Tibial artery (tissue), 4 donors: Measurements from ENCODE around the gene BTRC.

ENCODE experiments used
- DNase-seq, 2 donors: peaks; one replicate each; pipeline ENCODE4 v3.0.0-alpha.2; 2019
- H3K27ac ChIP-seq, 2 donors: fragments of 200-600 bp; sonication (generic) in 1 of 2; 1 replicate in 1 of 2; 2 replicates in 1 of 2; pipeline ENCODE4 v1.5.1; 2018 to 2019; ENCODE audit warnings: mild to moderate bottlenecking in 1 of 2
- H3K27me3 ChIP-seq, 2 donors: fragments of 200-600 bp; sonication (generic) in 1 of 2; one replicate each; pipeline versions ENCODE4 v1.5.1 to v1.6.0; 2016 to 2019
- H3K36me3 ChIP-seq, 3 donors: fragments of 200-600 bp; sonication (generic) in 2 of 3; one replicate each; pipeline ENCODE4 v1.5.1; 2016 to 2019; ENCODE audit warnings: mild to moderate bottlenecking in 2 of 3
- H3K4me1 ChIP-seq, 4 donors: fragments of 200-600 bp; sonication (generic) in 2 of 4; 1 replicate in 3 of 4; 2 replicates in 1 of 4; pipeline ENCODE4 v1.5.1; 2016 to 2019
- H3K4me3 ChIP-seq, 2 donors: fragments of 200-600 bp; sonication (generic) in 1 of 2; 1 replicate in 1 of 2; 2 replicates in 1 of 2; pipeline ENCODE4 v1.5.1; 2018 to 2019; ENCODE audit warnings: mild to moderate bottlenecking in 2 of 2
- H3K9me3 ChIP-seq, 3 donors: fragments of 200-600 bp; sonication (generic) in 1 of 3; one replicate each; pipeline ENCODE4 v1.5.1; 2016 to 2019
- CTCF ChIP-seq, 2 experiments: fragments of 200-600 bp in 1 of 2; fragments of 450-650 bp in 1 of 2; IDR thresholded peaks; one replicate each; pipeline ENCODE4 v1.5.1; 2017 to 2019; ENCODE audit warnings: antibody characterized with exemption in 2 of 2, mild to moderate bottlenecking in 1 of 2, moderate library complexity in 1 of 2
- intact Hi-C: fragments of 100-400 bp; cut with DNase I; formaldehyde crosslinking; loops from one replicate; pipeline ENCODE4 v1.15.0; 2023; ENCODE audit warnings: low total_unique reads

BTRC gene

DNA sequence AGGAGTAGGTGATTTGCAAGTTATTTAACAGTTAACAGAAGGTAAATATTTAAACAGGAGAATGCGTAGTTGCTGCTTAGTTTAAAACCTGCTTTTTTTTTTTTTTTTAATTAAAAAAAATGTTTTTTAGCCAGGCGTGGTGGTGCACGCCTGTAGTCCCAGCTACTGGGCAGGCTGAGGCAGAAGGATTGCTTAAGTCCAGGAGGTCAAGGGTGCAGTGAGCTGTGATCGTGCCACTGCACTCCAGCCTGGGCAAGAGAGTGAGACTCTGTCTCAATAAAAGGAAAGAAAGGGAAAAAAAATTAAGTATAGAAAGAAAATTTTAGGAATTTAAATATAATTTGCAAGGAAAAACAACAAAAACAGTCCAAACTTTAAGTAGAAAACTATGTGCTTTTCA is 71.6 kb downstream of the BTRC start:
- DNase-seq, result no peak
- intact Hi-C loops, result no loop called here
- Histone ChIP-seq H3K9me3 (no peaks in the 10 kb centered on the region), H3K27ac (no peak overlapping the region), H3K36me3 (no peaks in the 10 kb centered on the region), H3K27me3 (no peaks in the 10 kb centered on the region), H3K4me1 (no peaks in the 10 kb centered on the region), H3K4me3 (no peak overlapping the region)
- TF ChIP-seq CTCF (IDR thresholded peaks at IDR 0.05), result no peak

DNA sequence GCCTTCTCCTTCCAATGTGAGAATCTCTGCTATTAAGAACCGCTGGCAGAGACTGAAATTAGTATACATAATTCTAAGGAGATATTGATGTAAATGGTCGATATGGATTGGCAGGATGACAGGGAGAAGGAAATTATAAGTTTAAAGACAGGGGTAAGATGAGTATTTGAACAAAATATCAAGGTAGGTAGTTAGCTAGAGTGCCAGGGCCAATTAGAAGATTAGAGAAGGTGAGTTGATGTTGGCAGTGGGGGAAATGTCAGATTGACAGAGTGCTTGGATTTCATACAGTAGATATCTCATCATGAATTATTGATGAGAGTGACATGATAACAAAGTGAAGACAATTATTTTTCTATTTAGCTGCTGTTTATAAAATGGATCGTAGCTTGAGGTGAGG is 74.1 kb downstream of the BTRC start:
- DNase-seq, result no peak
- H3K4me3 ChIP-seq, result no peak overlapping the region
- H3K27me3 ChIP-seq, result no peaks in the 10 kb centered on the region
- no peaks in the 10 kb centered on the region for H3K4me1 ChIP-seq
- intact Hi-C loops, result no loop called here
- H3K27ac ChIP-seq, result no peak overlapping the region
- TF ChIP-seq CTCF (IDR thresholded peaks at IDR 0.05), result no peak
- no peaks in the 10 kb centered on the region for H3K9me3 ChIP-seq
- H3K36me3 ChIP-seq, result no peaks in the 10 kb centered on the region

DNA sequence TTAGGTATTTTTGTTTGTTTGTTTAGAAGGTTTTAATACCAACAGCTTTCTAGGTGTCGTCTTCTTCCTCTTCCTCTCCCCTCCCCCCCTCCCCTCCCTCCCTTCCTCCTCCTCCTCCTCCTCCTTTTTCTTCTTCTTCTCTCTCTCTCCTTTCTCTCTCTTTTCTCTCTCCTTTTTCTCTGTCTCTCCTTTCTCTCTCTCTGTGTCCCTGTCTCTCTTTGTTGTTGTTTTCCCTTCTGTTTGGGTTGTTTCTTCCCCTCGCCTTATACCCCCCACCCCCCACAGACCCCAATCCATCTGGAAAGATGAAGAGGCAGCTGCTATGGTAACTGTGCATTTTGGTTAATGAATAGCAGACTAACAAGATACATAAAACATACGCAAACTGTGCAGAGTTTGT is 75.5 kb downstream of the BTRC start:
- no peak overlapping the region for H3K27ac ChIP-seq
- no peak for TF ChIP-seq CTCF (IDR thresholded peaks at IDR 0.05)
- H3K27me3 ChIP-seq, result no peaks in the 10 kb centered on the region
- no peaks in the 10 kb centered on the region for H3K4me1 ChIP-seq
- H3K9me3 ChIP-seq, result no peaks in the 10 kb centered on the region
- intact Hi-C loops, result no loop called here
- DNase-seq, result no peak
- H3K36me3 ChIP-seq, result no peaks in the 10 kb centered on the region
- H3K4me3 ChIP-seq, result no peak overlapping the region

GRCh38 chr10:101436302-101436701 is 82.3 kb downstream of the BTRC start:
- H3K4me3 ChIP-seq, result no peak overlapping the region
- intact Hi-C loops, result no loop called here
- no peaks in the 10 kb centered on the region for H3K27me3 ChIP-seq
- no peak overlapping the region for H3K27ac ChIP-seq
- DNase-seq, result no peak
- no peak for TF ChIP-seq CTCF (IDR thresholded peaks at IDR 0.05)
- no peaks in the 10 kb centered on the region for H3K36me3 ChIP-seq
- no peaks in the 10 kb centered on the region for H3K9me3 ChIP-seq
- H3K4me1 ChIP-seq, result no peaks in the 10 kb centered on the region

GRCh38 chr10:101438881-101439391 is 85.0 kb downstream of the BTRC start:
- Histone ChIP-seq H3K27ac (no peak overlapping the region), H3K4me1 (no peaks in the 10 kb centered on the region), H3K36me3 (no peaks in the 10 kb centered on the region), H3K4me3 (no peak overlapping the region), H3K27me3 (no peaks in the 10 kb centered on the region), H3K9me3 (no peaks in the 10 kb centered on the region)
- no peak for DNase-seq
- no peak for TF ChIP-seq CTCF (IDR thresholded peaks at IDR 0.05)
- intact Hi-C loops, result no loop called here
